Suprapubic skin (tissue), 4 donors: ENCODE measurements around the gene METAP2. TPM values are rescaled to one million over a fixed set of nuclear protein-coding genes. Genes with fewer than 3 reads are reported as not detected.
"Not testable (repeated sequence)": the region's sequence is repeated elsewhere in the genome, so short reads cannot be mapped to it uniquely, and the experiment has no call there.

Experiments
- DNase-seq, 2 donors: peaks; one replicate each; pipeline ENCODE4 v3.0.0-alpha.2; 2019; ENCODE audit warnings: low spot score in 2 of 2
- H3K27ac ChIP-seq: fragments of 200-600 bp; sonication (generic); one replicate; pipeline ENCODE4 v1.5.1; 2019
- H3K27me3 ChIP-seq: fragments of 200-600 bp; sonication (generic); one replicate; pipeline ENCODE4 v1.5.1; 2019
- H3K36me3 ChIP-seq: fragments of 200-600 bp; sonication (generic); one replicate; pipeline ENCODE4 v1.5.1; 2019
- H3K4me1 ChIP-seq: fragments of 200-600 bp; sonication (generic); one replicate; pipeline ENCODE4 v1.5.1; 2019
- H3K4me3 ChIP-seq: fragments of 200-600 bp; sonication (generic); one replicate; pipeline ENCODE4 v1.5.1; 2019; ENCODE audit warnings: mild to moderate bottlenecking
- H3K9me3 ChIP-seq: fragments of 200-600 bp; sonication (generic); one replicate; pipeline ENCODE4 v1.5.1; 2019
- CTCF ChIP-seq, 2 donors: fragments of 200-600 bp in 1 of 2; fragments of 450-650 bp in 1 of 2; sonication (generic) in 1 of 2; IDR thresholded peaks; one replicate each; pipeline ENCODE4 v1.5.1; 2016 to 2019; ENCODE audit warnings: antibody characterized with exemption in 2 of 2, mild to moderate bottlenecking in 1 of 2, moderate library complexity in 1 of 2
- EP300 ChIP-seq: sonication (generic); formaldehyde crosslinking; IDR thresholded peaks from one replicate; pipeline ENCODE4 v1.6.1; 2017; ENCODE audit warnings: antibody characterized with exemption
- POLR2A ChIP-seq, 2 donors: fragments of 450-650 bp; IDR thresholded peaks; one replicate each; pipeline ENCODE4 v1.6.1; 2017; ENCODE audit warnings: antibody characterized with exemption in 2 of 2, mild to moderate bottlenecking in 2 of 2, moderate library complexity in 2 of 2
- POLR2AphosphoS5 ChIP-seq, 3 donors: sonication (generic); formaldehyde crosslinking; IDR thresholded peaks; one replicate each; pipeline ENCODE4 v1.6.1; 2017; ENCODE audit warnings: antibody characterized with exemption in 3 of 3
- WGBS: methylation state at CpG from one replicate; pipeline ENCODE4 v1.1.5; 2018; 5-methylcytosine and 5-hydroxymethylcytosine counted together
- total RNA-seq, 4 donors: library from RNA; depleted of rRNA; stranded (reverse); fragments of >200 nt; gene quantifications; one replicate each; pipeline ENCODE4 v1.1.0, GENCODE V29; 2016

METAP2 gene
- total RNA-seq, 4 donors from 2014 or later = 44.7 to 72.6 (median 61.8) TPM

GRCh38 chr12:95437565-95437964, 36.4 kb upstream of the METAP2 start:
- TF ChIP-seq EP300 (no peak), CTCF (IDR thresholded peaks at IDR 0.05) (no peak), POLR2AphosphoS5 (IDR thresholded peaks at IDR 0.05) (no peak), POLR2A (IDR thresholded peaks at IDR 0.05) (no peak)
- DNase-seq = no peak
- Histone ChIP-seq H3K27me3 (no peaks in the 10 kb centered on the region), H3K27ac (no peak overlapping the region), H3K4me1 (no peaks in the 10 kb centered on the region), H3K36me3 (no peaks in the 10 kb centered on the region), H3K4me3 (no peak overlapping the region), H3K9me3 (no peaks in the 10 kb centered on the region)
- 79% methylated on average over 2 of the region's 2 CpGs for WGBS

- no peak for TF ChIP-seq POLR2AphosphoS5 (IDR thresholded peaks at IDR 0.05)
- no peak for TF ChIP-seq EP300
- no peak for TF ChIP-seq CTCF (IDR thresholded peaks at IDR 0.05)
- TF ChIP-seq POLR2A (IDR thresholded peaks at IDR 0.05) = no peak
- Histone ChIP-seq H3K4me1 (no peaks in the 10 kb centered on the region), H3K4me3 (no peak overlapping the region), H3K27ac (no peak overlapping the region), H3K36me3 (no peaks in the 10 kb centered on the region), H3K27me3 (no peaks in the 10 kb centered on the region), H3K9me3 (no peaks in the 10 kb centered on the region)
- WGBS = 82% methylated on average over 9 of the region's 9 CpGs
- DNase-seq = no peak
These were observed 34.3 kb upstream of the METAP2 start for GRCh38 chr12:95439461-95440230.

GRCh38 chr12:95440401-95440800, 33.6 kb upstream of the METAP2 start:
- no peak for DNase-seq
- Histone ChIP-seq H3K4me3 (no peak overlapping the region), H3K9me3 (no peaks in the 10 kb centered on the region), H3K4me1 (no peaks in the 10 kb centered on the region), H3K36me3 (no peaks in the 10 kb centered on the region), H3K27me3 (no peaks in the 10 kb centered on the region), H3K27ac (no peak overlapping the region)
- TF ChIP-seq POLR2A (IDR thresholded peaks at IDR 0.05) = no peak
- no peak for TF ChIP-seq EP300
- TF ChIP-seq CTCF (IDR thresholded peaks at IDR 0.05) = no peak
- no peak for TF ChIP-seq POLR2AphosphoS5 (IDR thresholded peaks at IDR 0.05)
- 72% methylated on average over 3 of the region's 3 CpGs for WGBS

- Histone ChIP-seq H3K4me1 (peaks cover 4% of the 10 kb centered on the region), H3K27me3 (no peaks in the 10 kb centered on the region), H3K36me3 (no peaks in the 10 kb centered on the region), H3K27ac (no peak overlapping the region), H3K4me3 (no peak overlapping the region), H3K9me3 (no peaks in the 10 kb centered on the region)
- 94% methylated on average over 2 of the region's 2 CpGs for WGBS
- DNase-seq = no peak
- no peak for TF ChIP-seq POLR2AphosphoS5 (IDR thresholded peaks at IDR 0.05)
- no peak for TF ChIP-seq EP300
- no peak for TF ChIP-seq POLR2A (IDR thresholded peaks at IDR 0.05)
These were observed 30.5 kb upstream of the METAP2 start for GRCh38 chr12:95443459-95443858.

GRCh38 chr12:95445099-95445498, 28.9 kb upstream of the METAP2 start:
- not testable (repeated sequence) for H3K4me3 ChIP-seq, H3K27me3 ChIP-seq, H3K9me3 ChIP-seq, DNase-seq, H3K4me1 ChIP-seq, H3K27ac ChIP-seq, H3K36me3 ChIP-seq
- WGBS = 89% methylated on average over 4 of the region's 4 CpGs

GRCh38 chr12:95445884-95446505, 28.0 kb upstream of the METAP2 start:
- no peaks in the 10 kb centered on the region for H3K9me3 ChIP-seq
- TF ChIP-seq EP300 = no peak
- TF ChIP-seq POLR2A (IDR thresholded peaks at IDR 0.05) = no peak
- peaks cover 4% of the 10 kb centered on the region for H3K4me1 ChIP-seq
- no peaks in the 10 kb centered on the region for H3K27me3 ChIP-seq
- no peaks in the 10 kb centered on the region for H3K36me3 ChIP-seq
- no peak overlapping the region for H3K4me3 ChIP-seq
- H3K27ac ChIP-seq = no peak overlapping the region
- DNase-seq = no peak
- WGBS = 78% methylated on average over 8 of the region's 8 CpGs
